ENCODE results near the gene IRAG1. TPM values are rescaled to one million over a fixed set of nuclear protein-coding genes. Genes with fewer than 3 reads are reported as not detected.

The IRAG1 gene
- total and polyA plus RNA-seq, 2 of the 13 experiments (the other 11 are each of a cell fraction or from before 2014, with no cell fraction given), result 0.13 to 0.20 TPM

DNA sequence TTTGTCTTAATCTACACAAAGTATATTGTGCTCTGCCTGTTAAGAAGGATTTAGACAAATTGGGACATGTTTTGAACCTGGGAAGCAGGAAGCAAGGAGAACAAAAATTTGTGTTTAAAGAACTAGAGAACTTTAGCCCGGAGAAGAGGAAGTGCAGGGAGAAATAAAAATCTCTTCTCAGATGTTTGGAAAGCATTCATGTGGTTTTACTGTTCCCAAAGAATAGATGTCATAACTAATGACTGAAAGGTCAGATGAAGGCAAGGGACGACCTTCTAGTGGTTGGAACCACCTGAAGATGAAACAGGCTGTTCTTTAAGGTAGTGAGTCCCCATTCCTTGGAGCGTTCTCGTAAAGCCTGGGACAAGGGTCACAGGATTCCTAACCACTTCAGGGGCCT, 38.3 kb downstream of the IRAG1 start (continued):
- no peak for TF ChIP-seq ZBTB10 (CRISPR knock-in tag; IDR thresholded peaks at IDR 0.05; ENCODE audit: borderline replicate concordance)

DNA sequence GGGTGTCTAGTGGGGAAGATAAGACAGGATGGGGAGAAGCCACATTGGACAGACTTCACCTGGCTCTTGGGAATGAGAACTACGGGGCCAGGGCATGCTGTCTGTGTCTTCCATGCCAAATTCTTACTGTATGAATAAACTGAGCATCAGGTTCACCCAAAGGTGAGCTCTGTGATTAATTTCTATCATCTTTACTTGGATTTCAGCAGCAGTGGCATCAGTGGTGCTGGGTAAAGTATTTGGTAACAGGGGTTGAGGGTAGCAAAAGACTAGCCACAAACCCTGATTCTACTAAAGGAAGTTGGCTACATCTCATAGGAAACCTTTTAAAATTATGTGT, 38.8 kb downstream of the IRAG1 start:
- Histone ChIP-seq H3K9me3 (ENCODE audit: low read length) (no peaks in the 10 kb centered on the region), H3K9ac (ENCODE audit: insufficient read depth, low read depth, low read length) (no peak overlapping the region), H3K4me2 (ENCODE audit: low read depth, low read length) (no peak overlapping the region), H3K4me3 (replicated peaks in 1 of 3; ENCODE audit: insufficient read depth in 1 of 3, low read depth in 2 of 3, low read length in 3 of 3) (no peak overlapping the region), H3K27me3 (ENCODE audit: control insufficient read depth in 1 of 2, insufficient read depth in 2 of 2, low read length in 2 of 2) (peaks cover 0 to 10% of the 10 kb centered on the region in 2 experiments; a peak in 2 of 5 replicates), H3K27ac (ENCODE audit: extremely low read length, insufficient read depth, low read length) (no peak overlapping the region), H3K4me1 (ENCODE audit: insufficient read depth, low read length) (peaks cover 26% of the 10 kb centered on the region), H4K20me1 (ENCODE audit: insufficient read depth, low read length) (no peaks in the 10 kb centered on the region), H3K79me2 (ENCODE audit: insufficient read depth, low read length) (no peaks in the 10 kb centered on the region), H2AFZ (ENCODE audit: low read length) (no peak overlapping the region), H3K36me3 (replicated peaks in 1 of 2; ENCODE audit: control insufficient read depth in 1 of 2, insufficient read depth in 2 of 2, low read length in 2 of 2) (no peaks in the 10 kb centered on the region)
- 0 out of 2 replicates have a peak, but pooled peaks have one; percentile 8 for TF ChIP-seq CREB1 (IDR thresholded peaks at IDR 0.05)
- TF ChIP-seq CREB1 (CRISPR knock-in tag; IDR thresholded peaks at IDR 0.05), result no peak
- TF ChIP-seq, protein P1, sequence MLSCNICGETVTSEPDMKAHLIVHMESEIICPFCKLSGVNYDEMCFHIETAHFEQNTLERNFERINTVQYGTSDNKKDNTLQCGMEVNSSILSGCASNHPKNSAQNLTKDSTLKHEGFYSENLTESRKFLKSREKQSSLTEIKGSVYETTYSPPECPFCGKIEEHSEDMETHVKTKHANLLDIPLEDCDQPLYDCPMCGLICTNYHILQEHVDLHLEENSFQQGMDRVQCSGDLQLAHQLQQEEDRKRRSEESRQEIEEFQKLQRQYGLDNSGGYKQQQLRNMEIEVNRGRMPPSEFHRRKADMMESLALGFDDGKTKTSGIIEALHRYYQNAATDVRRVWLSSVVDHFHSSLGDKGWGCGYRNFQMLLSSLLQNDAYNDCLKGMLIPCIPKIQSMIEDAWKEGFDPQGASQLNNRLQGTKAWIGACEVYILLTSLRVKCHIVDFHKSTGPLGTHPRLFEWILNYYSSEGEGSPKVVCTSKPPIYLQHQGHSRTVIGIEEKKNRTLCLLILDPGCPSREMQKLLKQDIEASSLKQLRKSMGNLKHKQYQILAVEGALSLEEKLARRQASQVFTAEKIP (CRISPR knock-in tag; IDR thresholded peaks at IDR 0.05; ENCODE audit: borderline replicate concordance), result no peak
- 75% methylated on average over 1 of the region's 1 CpG for WGBS (ENCODE audit: low lambda C conversion rate)
- intact Hi-C loops (cut with micrococcal nuclease; ENCODE audit: unreplicated experiment) (loop anchor here (1.0 to 10.0 kb wide), 3 partner anchors 80 to 248 kb away; no protein-coding TSS in a partner anchor), in situ Hi-C loops (cut with HindIII; ENCODE audit: extremely low pct_ligation_motif_present, low pct_unique_long_range_greater_than_20kb) (no loop called here)
- no peak for FAIRE-seq
- DNase-seq (ENCODE audit: low spot score), result no peak
- no peak for ATAC-seq
- ChIA-PET POLR2A (no interaction called here), CTCF (ENCODE audit: low intra/inter-chr PET ratio, low total read pairs) (interaction anchor here (1.3 to 1.7 kb wide), 3 partner anchors 141 to 249 kb away, joined by 3 to 10 read pairs (median 5); no protein-coding TSS in a partner anchor)
- BruUV-seq (replicated peaks), result no TSS peak
